K562 (cell line): ENCODE data around the gene SH2D3A. TPM values are rescaled to one million over a fixed set of nuclear protein-coding genes. Genes with fewer than 3 reads are reported as not detected.

Source experiments
- ATAC-seq: fragments of 200-7000 bp; cut with Tn5 transposase; 3 replicates; pipeline ENCODE4 v1.9.1; 2020; ENCODE audit warnings: moderate library complexity
- BruUV-seq: library from RNA; stranded (reverse); fragments of 400-500 nt; replicated peaks from 2 replicates; lab custom pipeline; 2021; lab: Mats Ljungman, UMichigan
- CTCF ChIA-PET: fragments of 300-600 bp; formaldehyde crosslinking; extraction: SDS; loops from one replicate; lab custom pipeline; 2021; ENCODE audit warnings: low intra/inter-chr PET ratio; lab: Yijun Ruan, JAX
- POLR2A ChIA-PET: fragments of 300-600, 350-650 bp; sonication (Branson Sonifier 250); formaldehyde crosslinking; extraction: SDS; loops from one replicate; lab custom pipeline; 2021; ENCODE audit warnings: antibody characterized with exemption, inconsistent platforms; lab: Yijun Ruan, JAX
- DNase-seq, 4 experiments: peaks; one replicate each; pipeline versions ENCODE4 v3.0.0 to v3.0.0-alpha.2; 2011 to 2018; ENCODE audit warnings: low spot score in 3 of 4, mixed read lengths in 3 of 4; ENCODE audit errors: extremely low read depth in 1 of 4
- FAIRE-seq: peaks from 2 replicates; lab custom pipeline; 2011; peaks lifted over from hg19 to GRCh38; lab: Jason Lieb, UNC
- H2AFZ ChIP-seq: 2 replicates; pipeline ENCODE4 v1.6.0; 2011; ENCODE audit warnings: low read depth, low read length, control low read depth, inconsistent platforms
- H3K27ac ChIP-seq: fragments of 200-600 bp; 3 replicates; pipeline ENCODE4 v1.8.0; 2011; ENCODE audit warnings: low read depth, mild to moderate bottlenecking, control low read depth, inconsistent platforms, low read length, moderate library complexity, mixed read lengths; ENCODE audit errors: extremely low read depth
- H3K27me3 ChIP-seq, 2 experiments: fragments of 300-600 bp in 1 of 2; 2 replicates in 1 of 2; 3 replicates in 1 of 2; pipeline versions ENCODE4 v1.6.0 to v1.8.0; 2011; ENCODE audit warnings: inconsistent platforms in 2 of 2, low read length in 2 of 2, mild to moderate bottlenecking in 1 of 2, mixed read lengths in 1 of 2, moderate library complexity in 1 of 2; ENCODE audit not compliant: control insufficient read depth in 2 of 2, insufficient read depth in 2 of 2
- H3K36me3 ChIP-seq: fragments of 300-600 bp; 3 replicates; pipeline ENCODE4 v1.8.0; 2011; ENCODE audit warnings: mild to moderate bottlenecking, low read length, inconsistent platforms; ENCODE audit not compliant: control insufficient read depth, insufficient read depth
- H3K4me1 ChIP-seq, 2 experiments: fragments of 200-600 bp in 1 of 2; replicated peaks in 1 of 2; 2 replicates in 1 of 2; 3 replicates in 1 of 2; pipeline versions ENCODE4 v1.5.1 to v1.8.0; 2011; ENCODE audit warnings: inconsistent platforms in 2 of 2, low read length in 2 of 2, mild to moderate bottlenecking in 1 of 2, mixed read lengths in 1 of 2, moderate library complexity in 1 of 2; ENCODE audit not compliant: control insufficient read depth in 2 of 2, insufficient read depth in 2 of 2
- H3K4me2 ChIP-seq: 2 replicates; pipeline ENCODE4 v1.6.1; 2011; ENCODE audit warnings: low read length, control low read depth, inconsistent platforms, mixed read lengths; ENCODE audit not compliant: insufficient read depth
- H3K4me3 ChIP-seq: fragments of 200-600 bp; sonication (generic), shearing (Covaris generic); 2 replicates; pipeline ENCODE4 v1.5.1; 2016; ENCODE audit warnings: control low read depth, inconsistent platforms
- H3K79me2 ChIP-seq: fragments of 200-600 bp; 3 replicates; pipeline ENCODE4 v1.8.0; 2011; ENCODE audit warnings: low read length, inconsistent platforms; ENCODE audit not compliant: control insufficient read depth, insufficient read depth
- H3K9ac ChIP-seq, 2 experiments: 2 replicates each; pipeline versions ENCODE4 v1.6.0 to v1.6.1; 2011; ENCODE audit warnings: low read depth in 2 of 2, low read length in 2 of 2, control low read depth in 1 of 2, inconsistent platforms in 1 of 2, mild to moderate bottlenecking in 1 of 2, mixed read lengths in 1 of 2; ENCODE audit not compliant: insufficient read depth in 1 of 2
- H3K9me1 ChIP-seq: one replicate; pipeline ENCODE4 v1.6.0; 2011; ENCODE audit warnings: inconsistent platforms, mild to moderate bottlenecking, low read length, moderate library complexity; ENCODE audit not compliant: control insufficient read depth, insufficient read depth
- H3K9me3 ChIP-seq: replicated peaks from 2 replicates; pipeline ENCODE4 v1.5.1; 2011; ENCODE audit warnings: low read depth, low read length, inconsistent platforms; ENCODE audit not compliant: control insufficient read depth, insufficient read depth
- H4K20me1 ChIP-seq: replicated peaks from 2 replicates; pipeline ENCODE4 v1.6.1; 2011; ENCODE audit warnings: low read length, inconsistent platforms, mixed read lengths; ENCODE audit not compliant: control insufficient read depth, insufficient read depth
- E2F6 ChIP-seq, 2 experiments: IDR thresholded peaks; 2 replicates each; pipeline ENCODE4 v1.6.1; 2011; ENCODE audit warnings: borderline replicate concordance in 1 of 2, control low read depth in 1 of 2, low read depth in 1 of 2, low read length in 1 of 2, mild to moderate bottlenecking in 1 of 2, mixed read lengths in 1 of 2, moderate library complexity in 1 of 2; ENCODE audit not compliant: insufficient read depth in 1 of 2, insufficient read length in 1 of 2, poor library complexity in 1 of 2, severe bottlenecking in 1 of 2; ENCODE audit errors: extremely low read depth in 1 of 2
- SUPT5H ChIP-seq: fragments of 450-650 bp; IDR thresholded peaks from 2 replicates; pipeline ENCODE4 v1.6.1; 2016
- WGBS: fragments of 100-300 bp; shearing (Covaris generic); methylation state at CpG from one replicate; pipeline ENCODE4 v1.1.6; 2016; ENCODE audit warnings: low coverage, mixed read lengths; ENCODE audit not compliant: insufficient coverage; ENCODE audit errors: missing lambda C conversion rate; 5-methylcytosine and 5-hydroxymethylcytosine counted together
- in situ Hi-C: fragments of 300-500 bp; cut with MboI; formaldehyde crosslinking; loops from 4 replicates; pipeline ENCODE4 v1.15.0; 2018; ENCODE audit warnings: inconsistent platforms, mixed read lengths
- intact Hi-C: fragments of 100-400 bp; cut with micrococcal nuclease; formaldehyde crosslinking; loops from 2 replicates; pipeline ENCODE4 v1.14.2; 2022
- polyA plus RNA-seq, 8 experiments: library from polyadenylated mRNA; depleted of rRNA in 4 of 8; stranded (reverse) in 5 of 8; unstranded in 3 of 8; fragments of >200 nt; fragmentation: Nextera tagmentation in 2 of 8; fragmentation: Illumina TruSeq in 1 of 8; extraction: Ambion mirVana in 2 of 8; extraction: Trizol in 1 of 8; gene quantifications; 2 replicates each; pipeline versions ENCODE4 v1.2.1 to v1.2.3, GENCODE V29; 2011 to 2014; ENCODE audit warnings: inconsistent platforms in 1 of 8, missing spikeins in 1 of 8
- total RNA-seq, 7 experiments: library from RNA; depleted of rRNA in 6 of 7; stranded (reverse); fragments of >200 nt in 6 of 7; fragmentation: Illumina TruSeq in 2 of 7; extraction: Trizol in 2 of 7; gene quantifications; 2 replicates each; pipeline versions ENCODE4 v1.2.1 to v1.2.3, GENCODE V29; 2011 to 2021; ENCODE audit warnings: low replicate concordance in 1 of 7

SH2D3A gene
- total and polyA plus RNA-seq, 9 of the 15 experiments (the other 6 are each of a cell fraction or from before 2014, with no cell fraction given): 0.75 to 26.3 (median 8.9) TPM

DNA sequence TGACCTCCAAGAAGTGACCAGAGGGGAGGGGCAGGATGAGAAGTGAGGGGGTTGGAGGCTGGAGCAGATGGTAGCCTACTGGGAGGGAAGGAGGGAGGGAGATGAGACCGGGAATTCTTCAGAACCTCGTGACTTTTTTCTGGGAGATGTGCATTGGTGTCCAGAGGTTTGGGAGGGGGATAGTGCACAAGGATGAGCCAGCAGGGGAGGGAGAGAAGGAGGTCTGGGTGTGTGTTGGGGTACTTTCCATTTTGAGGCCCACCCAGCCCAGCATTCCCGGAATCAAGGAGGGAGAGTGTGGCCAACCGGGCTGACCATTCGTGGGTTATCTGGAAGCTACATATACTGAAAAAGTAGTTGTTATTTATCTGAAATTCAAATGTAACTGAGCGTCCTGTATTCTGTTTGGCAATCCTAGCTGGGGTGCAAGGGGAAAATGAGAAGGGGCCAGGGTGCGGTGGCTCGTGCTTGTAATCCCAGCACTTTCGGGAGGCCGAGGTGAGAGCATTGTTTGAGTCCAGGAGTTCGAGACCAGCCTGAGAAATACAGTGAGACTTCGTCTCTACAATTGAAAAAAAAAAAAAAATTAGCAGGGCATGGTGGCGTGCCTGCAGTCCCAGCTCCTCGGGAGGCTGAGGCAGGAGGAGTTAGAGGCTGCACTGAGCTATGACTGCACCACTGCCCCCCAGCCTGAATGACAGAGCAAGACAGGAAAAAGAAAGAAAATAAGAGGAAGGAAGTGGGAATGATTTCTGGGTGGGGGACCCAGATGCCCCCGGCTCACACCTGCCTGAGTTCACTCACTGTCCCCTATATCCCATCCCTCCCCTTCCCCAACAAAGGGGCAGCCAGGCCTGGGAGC, 42.4 kb downstream of the SH2D3A start:
- intact Hi-C loops: no loop called here
- Histone ChIP-seq H3K36me3 (no peaks in the 10 kb centered on the region), H3K27me3 (no peaks in the 10 kb centered on the region), H3K9ac (peak overlapping the region in 1 of 2 experiments; percentile 1; a peak in 1 of 4 replicates), H3K4me2 (no peak overlapping the region), H3K9me3 (no peaks in the 10 kb centered on the region), H3K79me2 (no peaks in the 10 kb centered on the region), H3K4me1 (peaks cover 25 to 27% of the 10 kb centered on the region in 2 experiments), H2AFZ (0 out of 2 replicates have a peak overlapping the region, but pooled peaks have one; percentile 3), H3K9me1 (no peaks in the 10 kb centered on the region), H4K20me1 (no peaks in the 10 kb centered on the region), H3K27ac (no peak overlapping the region), H3K4me3 (no peak overlapping the region)
- POLR2A ChIA-PET: interaction anchor here (0.6 to 1.8 kb wide), 2 partner anchors 13 to 485 kb away, joined by 4 to 5 read pairs; partner anchors contain the start of gene GPR108
- BruUV-seq: no TSS peak
- no peak for ATAC-seq
- no peak for FAIRE-seq
- 54% methylated on average over 12 of the region's 15 CpGs for WGBS
- CTCF ChIA-PET: no interaction called here
- TF ChIP-seq E2F6 (IDR thresholded peaks at IDR 0.05; ENCODE audit: borderline replicate concordance in 1 of 2, extremely low read depth in 1 of 2, insufficient read depth in 1 of 2, insufficient read length in 1 of 2, low read depth in 1 of 2, low read length in 1 of 2, poor library complexity in 1 of 2, severe bottlenecking in 1 of 2) (no peak), SUPT5H (no peak)
- in situ Hi-C loops: no loop called here
- no peak for DNase-seq
